T-cell (primary cell): ENCODE results near the gene CSGALNACT2. TPM values are rescaled to one million over a fixed set of nuclear protein-coding genes. Genes with fewer than 3 reads are reported as not detected.
A peak's percentile ranks its signal among the peaks of the same experiment; 100 is the strongest.

Experiments
- ATAC-seq, 4 experiments: fragments of 200-7000 bp in 3 of 4; fragments of 150-1000 bp in 1 of 4; cut with Tn5 transposase; replicated peaks in 1 of 4; 1 replicate in 3 of 4; 2 replicates in 1 of 4; pipeline ENCODE4 v1.10.0; 2021; ENCODE audit warnings: moderate library complexity in 3 of 4, mild to moderate bottlenecking in 2 of 4, moderate number of reproducible peaks in 1 of 4
- CTCF ChIA-PET, 2 donors: fragments of 300-600 bp; sonication (Branson Sonifier 250); formaldehyde crosslinking; loops; one replicate each; lab custom pipeline; 2022; ENCODE audit warnings: antibody characterized with exemption in 2 of 2; lab: Charles Lee
- POLR2A ChIA-PET, 2 donors: fragments of 300-600 bp; sonication (Branson Sonifier 250); formaldehyde crosslinking; loops; one replicate each; lab custom pipeline; 2022; ENCODE audit warnings: antibody characterized with exemption in 2 of 2; lab: Charles Lee
- DNase-seq, 35 experiments: peaks; one replicate each; pipeline versions ENCODE4 v3.0.0 to v3.0.0-alpha.2; 2013 to 2023
- H3K27ac ChIP-seq: one replicate; pipeline ENCODE4 v1.5.1; 2013; ENCODE audit warnings: low read length
- H3K27me3 ChIP-seq, 2 experiments: replicated peaks in 1 of 2; 1 replicate in 1 of 2; 2 replicates in 1 of 2; pipeline versions ENCODE4 v1.6.1 to v1.7.0; 2013; ENCODE audit warnings: low read length in 1 of 2, mixed read lengths in 1 of 2; ENCODE audit not compliant: control insufficient read depth in 2 of 2, insufficient read depth in 2 of 2; ENCODE audit errors: extremely low read depth in 1 of 2
- H3K36me3 ChIP-seq, 2 donors: 1 replicate in 1 of 2; 2 replicates in 1 of 2; pipeline versions ENCODE4 v1.6.1 to v1.7.0; 2013; ENCODE audit warnings: low read length in 1 of 2; ENCODE audit not compliant: control insufficient read depth in 2 of 2, insufficient read depth in 1 of 2; ENCODE audit errors: extremely low read depth in 1 of 2
- H3K4me1 ChIP-seq, 2 experiments: 1 replicate in 1 of 2; 2 replicates in 1 of 2; pipeline versions ENCODE4 v1.6.1 to v1.7.0; 2013; ENCODE audit warnings: low read length in 2 of 2, mixed read lengths in 1 of 2; ENCODE audit not compliant: insufficient read depth in 2 of 2, control insufficient read depth in 1 of 2; ENCODE audit errors: extremely low read depth in 1 of 2
- H3K4me3 ChIP-seq, 2 donors: 1 replicate in 1 of 2; 2 replicates in 1 of 2; pipeline versions ENCODE4 v1.5.1 to v1.7.0; 2013; ENCODE audit warnings: mild to moderate bottlenecking in 2 of 2, low read length in 1 of 2, moderate library complexity in 1 of 2; ENCODE audit not compliant: control insufficient read depth in 1 of 2; ENCODE audit errors: extremely low read depth in 1 of 2
- H3K9me3 ChIP-seq: 2 replicates; pipeline ENCODE4 v1.7.0; 2013
- H3K27ac Mint-ChIP-seq, 2 donors: one replicate each; pipeline ENCODE4 v1.8.0; 2020 to 2021; ENCODE audit warnings: mild to moderate bottlenecking in 2 of 2, mixed read lengths in 2 of 2
- H3K27me3 Mint-ChIP-seq, 2 donors: one replicate each; pipeline ENCODE4 v1.8.0; 2021 to 2022; ENCODE audit warnings: mixed read lengths in 2 of 2
- H3K36me3 Mint-ChIP-seq: one replicate; pipeline ENCODE4 v1.8.0; 2021; ENCODE audit warnings: mixed read lengths
- H3K4me1 Mint-ChIP-seq, 3 donors: one replicate each; pipeline ENCODE4 v1.8.0; 2020 to 2022; ENCODE audit warnings: mixed read lengths in 3 of 3, mild to moderate bottlenecking in 1 of 3
- H3K4me3 Mint-ChIP-seq, 3 donors: one replicate each; pipeline ENCODE4 v1.8.0; 2020 to 2022; ENCODE audit warnings: mild to moderate bottlenecking in 3 of 3, mixed read lengths in 3 of 3, moderate library complexity in 3 of 3
- H3K9me3 Mint-ChIP-seq, 3 donors: one replicate each; pipeline ENCODE4 v1.8.0; 2020 to 2022; ENCODE audit warnings: mixed read lengths in 3 of 3
- WGBS: methylation state at CpG from one replicate; pipeline ENCODE4 v1.1.5; 2013; ENCODE audit warnings: missing lambda C conversion rate; ENCODE audit not compliant: insufficient coverage; 5-methylcytosine and 5-hydroxymethylcytosine counted together
- total RNA-seq, 35 experiments: library from RNA in 6 of 35; stranded (reverse) in 6 of 35; fragments of 120-200 nt in 1 of 35; gene quantifications; one replicate each; pipeline versions ENCODE4 v1.2.1 to v1.2.4 and lab custom pipeline; 2013 to 2026

Gene CSGALNACT2
- total RNA-seq, 5 donors from 2014 or later (not counting 1 experiment from before 2014, with no cell fraction given): 36.5 to 46.1 (median 41.9) TPM

DNA sequence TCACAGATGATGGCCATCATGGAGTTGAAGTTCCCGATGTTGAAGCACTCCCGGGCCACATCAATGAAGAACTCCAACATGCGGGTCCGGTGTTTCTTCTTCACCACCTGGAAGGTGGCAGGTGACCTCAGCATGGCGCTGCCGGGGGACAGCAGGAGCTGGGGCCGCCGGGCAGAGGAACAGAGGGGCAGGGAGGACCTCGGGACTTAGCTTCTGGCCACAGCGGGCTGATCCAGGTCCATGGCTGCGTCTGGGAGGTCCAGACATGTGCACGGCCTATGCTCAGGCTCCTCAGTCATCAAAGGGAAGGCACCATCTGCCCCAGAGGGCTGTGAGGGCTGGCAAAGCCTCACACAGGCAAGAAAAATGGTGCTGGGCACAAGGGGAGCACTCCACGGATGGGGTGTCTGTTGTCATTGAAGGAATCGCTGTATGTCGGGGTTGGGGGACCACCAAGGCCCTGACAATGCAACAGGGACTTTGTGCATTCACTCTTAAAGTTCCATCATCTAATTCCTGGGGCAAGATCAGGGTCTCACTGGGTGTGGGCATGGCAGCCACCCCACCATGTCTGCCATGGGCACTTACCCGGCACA is 60.9 kb downstream of the CSGALNACT2 start:
- ChIA-PET POLR2A (no interaction called here), CTCF (no interaction called here)
- Histone ChIP-seq H3K27ac (no peak overlapping the region), H3K9me3 (no peaks in the 10 kb centered on the region), H3K36me3 (peaks cover 0 to 6% of the 10 kb centered on the region in 2 donors), H3K27me3 (no peaks in the 10 kb centered on the region), H3K4me1 (peaks cover 0 to 21% of the 10 kb centered on the region in 2 experiments), H3K4me3 (no peak overlapping the region)
- Mint-ChIP-seq H3K36me3 (peaks cover 2% of the 10 kb centered on the region), H3K27ac (no peak overlapping the region), H3K27me3 (no peaks in the 10 kb centered on the region), H3K4me1 (peaks cover 5 to 7% (median 7%) of the 10 kb centered on the region in 3 donors), H3K9me3 (no peaks in the 10 kb centered on the region), H3K4me3 (no peak overlapping the region)
- DNase-seq (peak in 2 of 35 experiments; percentile 4 to 11), ATAC-seq (no peak)
- 91% methylated on average over 16 of the region's 16 CpGs for WGBS

DNA sequence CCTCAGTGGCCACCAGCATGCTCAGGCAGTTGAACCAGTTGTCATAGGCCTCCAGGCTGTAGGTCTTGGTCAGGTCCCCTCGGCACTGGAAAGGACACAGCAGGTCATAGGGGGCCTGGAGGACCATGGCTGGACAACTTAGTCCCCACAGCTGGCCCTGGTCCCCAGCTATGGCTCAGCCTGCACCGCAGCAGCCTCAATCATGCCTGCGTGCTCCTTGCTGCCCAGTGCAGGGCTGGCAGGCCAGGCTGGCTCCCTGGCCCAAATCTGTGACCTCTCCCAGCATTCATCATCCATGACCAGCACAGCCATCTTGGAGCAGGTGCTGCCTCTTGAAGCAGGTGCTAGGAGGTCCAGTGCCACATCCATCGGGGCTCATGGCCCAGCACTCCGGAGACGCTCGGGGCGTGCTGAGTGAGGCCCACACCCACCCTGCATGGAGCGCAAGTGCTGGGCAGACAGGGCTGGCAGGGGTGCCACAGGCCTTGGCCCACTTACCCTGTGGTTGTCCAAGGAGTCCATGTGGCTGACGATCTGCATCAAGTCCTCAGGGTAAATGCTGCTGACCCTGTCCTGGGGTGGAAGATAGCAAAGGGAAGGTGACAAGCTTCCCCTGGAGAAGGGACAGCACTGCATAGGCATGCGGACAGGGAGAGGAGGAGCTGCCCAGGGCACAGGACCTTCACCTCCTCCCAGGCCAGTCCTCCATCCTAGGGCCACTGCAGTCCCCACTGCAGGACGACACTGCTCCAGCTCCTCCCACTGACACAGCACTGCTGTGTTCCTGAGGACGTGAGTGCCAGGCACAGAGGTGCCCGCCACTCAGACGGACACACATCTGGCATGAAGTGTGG is 61.7 kb downstream of the CSGALNACT2 start:
- H3K27me3 ChIP-seq: no peaks in the 10 kb centered on the region
- DNase-seq: peak in 1 of 35 experiments; percentile 4
- no peak overlapping the region for H3K27ac ChIP-seq
- peaks cover 5 to 7% (median 7%) of the 10 kb centered on the region in 3 donors for H3K4me1 Mint-ChIP-seq
- ChIA-PET CTCF (no interaction called here), POLR2A (no interaction called here)
- H3K36me3 ChIP-seq: peaks cover 0 to 6% of the 10 kb centered on the region in 2 donors
- H3K36me3 Mint-ChIP-seq: peaks cover 2% of the 10 kb centered on the region
- H3K9me3 ChIP-seq: no peaks in the 10 kb centered on the region
- H3K9me3 Mint-ChIP-seq: no peaks in the 10 kb centered on the region
- H3K4me1 ChIP-seq: peaks cover 0 to 25% of the 10 kb centered on the region in 2 experiments
- H3K4me3 ChIP-seq: no peak overlapping the region
- no peak for ATAC-seq
- no peaks in the 10 kb centered on the region for H3K27me3 Mint-ChIP-seq
- no peak overlapping the region for H3K27ac Mint-ChIP-seq
- WGBS: 96% methylated on average over 13 of the region's 15 CpGs
- no peak overlapping the region for H3K4me3 Mint-ChIP-seq

DNA sequence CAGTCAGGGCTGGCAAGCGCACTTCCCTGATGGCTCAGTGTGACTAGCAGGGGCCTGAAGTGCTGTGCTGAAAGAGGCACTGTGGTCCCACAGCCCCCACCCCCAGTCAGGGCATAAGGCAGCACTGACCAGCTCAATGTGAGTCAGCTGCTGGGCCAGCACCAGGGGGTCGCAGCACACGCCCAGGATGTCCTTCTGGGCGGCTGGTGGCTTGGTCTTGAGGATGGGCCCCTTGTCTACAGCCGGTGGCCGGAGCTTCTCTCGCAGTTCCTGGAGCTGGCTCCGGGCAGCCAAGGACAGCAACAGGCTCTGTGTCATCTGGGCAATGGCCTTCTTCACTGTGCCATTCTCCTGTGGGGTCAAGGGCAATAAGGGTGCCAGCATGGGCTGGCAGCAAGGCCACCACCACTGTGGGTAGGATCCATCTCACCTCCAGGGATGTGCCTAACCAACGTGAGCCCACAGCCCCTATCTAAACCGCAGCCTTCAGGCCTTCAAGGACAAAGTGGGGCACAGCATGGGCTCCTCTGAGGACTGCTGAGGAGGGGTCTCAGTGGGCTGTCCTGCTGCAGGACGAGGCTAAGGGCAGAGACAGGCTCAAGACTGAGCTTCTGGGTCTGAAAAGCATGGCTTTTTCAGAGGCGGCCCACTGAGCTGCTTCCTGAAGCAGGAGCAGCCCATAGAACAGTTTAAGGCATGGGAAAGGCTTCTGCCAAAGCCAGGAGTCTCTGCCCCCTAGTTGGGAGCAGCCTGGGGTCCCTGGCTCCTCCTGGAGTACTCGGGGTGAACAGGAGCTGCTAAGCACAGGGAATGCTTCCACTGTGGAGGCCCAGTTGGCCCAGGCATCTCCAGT is 62.5 kb downstream of the CSGALNACT2 start:
- Mint-ChIP-seq H3K9me3 (no peaks in the 10 kb centered on the region), H3K27ac (no peak overlapping the region), H3K36me3 (peaks cover 2% of the 10 kb centered on the region), H3K4me3 (peak overlapping the region in 2 of 3 donors; percentile 17 to 28), H3K4me1 (peaks cover 7 to 9% (median 8%) of the 10 kb centered on the region in 3 donors), H3K27me3 (no peaks in the 10 kb centered on the region)
- DNase-seq (peak in 1 of 35 experiments; percentile 23), ATAC-seq (no peak)
- H3K4me1 ChIP-seq: peaks cover 0 to 33% of the 10 kb centered on the region in 2 experiments
- H3K27me3 ChIP-seq: no peaks in the 10 kb centered on the region
- POLR2A ChIA-PET: interaction anchor here in 1 of 2 donors (0.6 kb wide), 1 partner anchor 61 kb away, joined by 3 read pairs; no protein-coding TSS in a partner anchor
- CTCF ChIA-PET: no interaction called here
- peaks cover 0 to 6% of the 10 kb centered on the region in 2 donors for H3K36me3 ChIP-seq
- H3K27ac ChIP-seq: no peak overlapping the region
- 88% methylated on average over 11 of the region's 13 CpGs for WGBS
- H3K4me3 ChIP-seq: no peak overlapping the region
- H3K9me3 ChIP-seq: no peaks in the 10 kb centered on the region

DNA sequence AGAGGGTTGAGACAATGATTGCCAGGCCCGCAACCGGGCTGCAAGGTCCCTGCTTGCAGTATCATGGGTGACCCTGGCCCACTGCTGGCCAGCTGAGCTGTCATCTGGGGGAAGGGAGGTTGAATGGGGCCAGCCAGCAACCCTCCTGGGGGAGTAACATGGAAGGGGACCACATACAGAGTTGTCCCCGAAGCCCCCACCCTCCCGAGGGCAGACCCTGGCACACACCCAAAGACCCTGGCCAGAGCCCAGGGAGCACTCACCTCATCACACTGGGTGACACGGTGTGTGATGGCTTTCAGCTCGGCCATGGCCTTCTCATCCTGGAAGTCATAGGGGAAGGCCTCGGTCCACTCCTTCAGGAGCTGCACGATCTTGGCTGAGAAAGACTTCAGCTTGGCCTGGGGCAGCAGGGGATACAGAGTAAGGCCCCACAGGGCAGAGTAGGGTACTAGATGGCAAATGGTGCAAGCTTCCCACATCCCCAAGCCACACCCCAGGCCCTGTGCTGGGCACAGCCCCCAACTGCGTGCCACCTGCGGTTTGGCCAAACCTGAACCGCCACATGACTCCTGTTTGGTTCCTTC is 63.4 kb downstream of the CSGALNACT2 start:
- DNase-seq: peak in 2 of 35 experiments; percentile 5 to 22
- Histone ChIP-seq H3K4me1 (peaks cover 0 to 35% of the 10 kb centered on the region in 2 experiments), H3K27ac (no peak overlapping the region), H3K9me3 (no peaks in the 10 kb centered on the region), H3K4me3 (peak overlapping the region in 1 of 2 donors; percentile 66), H3K36me3 (peaks cover 0 to 6% of the 10 kb centered on the region in 2 donors), H3K27me3 (no peaks in the 10 kb centered on the region)
- no peaks in the 10 kb centered on the region for H3K27me3 Mint-ChIP-seq
- H3K4me3 Mint-ChIP-seq: peak overlapping the region in 2 of 3 donors; percentile 79 to 81
- 95% methylated on average over 4 of the region's 11 CpGs for WGBS
- peaks cover 2% of the 10 kb centered on the region for H3K36me3 Mint-ChIP-seq
- peaks cover 7 to 9% (median 8%) of the 10 kb centered on the region in 3 donors for H3K4me1 Mint-ChIP-seq
- H3K27ac Mint-ChIP-seq: no peak overlapping the region
- no peaks in the 10 kb centered on the region for H3K9me3 Mint-ChIP-seq
- ChIA-PET CTCF (interaction anchor here (0.6 to 1.5 kb wide), 9 partner anchors 12 to 260 kb away, joined by 3 to 7 read pairs (median 4); no protein-coding TSS in a partner anchor), POLR2A (interaction anchor here in 1 of 2 donors (0.6 kb wide), 1 partner anchor 62 kb away, joined by 3 read pairs; no protein-coding TSS in a partner anchor)
- ATAC-seq: no peak

DNA sequence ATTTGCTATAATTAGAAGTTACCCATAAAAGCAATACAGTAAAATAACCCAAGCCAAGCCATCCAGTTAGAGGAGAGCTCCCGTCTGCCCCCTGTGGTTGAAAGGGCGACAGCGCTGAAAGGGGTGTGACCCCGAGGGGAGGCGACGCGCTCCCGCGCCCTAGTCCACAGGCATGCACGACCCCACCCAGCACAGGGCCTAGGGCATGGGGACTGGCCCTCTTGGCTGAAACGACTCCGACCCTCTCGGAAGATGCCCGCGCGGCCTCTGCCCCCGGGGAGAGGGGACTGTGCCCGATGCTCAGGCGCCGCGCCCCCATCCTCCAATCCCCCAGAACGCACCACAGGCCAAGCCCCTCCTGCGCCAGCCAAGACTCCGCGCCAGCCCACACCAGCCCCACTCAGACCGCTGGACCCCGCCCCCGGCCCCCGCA is 64.0 kb downstream of the CSGALNACT2 start:
- Histone ChIP-seq H3K36me3 (peaks cover 0 to 6% of the 10 kb centered on the region in 2 donors), H3K27ac (no peak overlapping the region), H3K4me1 (peaks cover 0 to 35% of the 10 kb centered on the region in 2 experiments), H3K27me3 (no peaks in the 10 kb centered on the region), H3K9me3 (no peaks in the 10 kb centered on the region), H3K4me3 (peak overlapping the region; percentile 54 to 66)
- H3K27me3 Mint-ChIP-seq: no peaks in the 10 kb centered on the region
- H3K9me3 Mint-ChIP-seq: no peaks in the 10 kb centered on the region
- H3K4me1 Mint-ChIP-seq: peaks cover 7 to 9% (median 8%) of the 10 kb centered on the region in 3 donors
- ChIA-PET POLR2A (no interaction called here), CTCF (interaction anchor here (0.5 to 1.5 kb wide), 12 partner anchors 9 to 259 kb away, joined by 3 to 7 read pairs (median 3); no protein-coding TSS in a partner anchor)
- DNase-seq (peak in 33 of 35 experiments; percentile 28 to 65 (median 49)), ATAC-seq (peak; percentile 59 to 69 (median 63))
- peak overlapping the region; percentile 73 to 81 (median 79) for H3K4me3 Mint-ChIP-seq
- no peak overlapping the region for H3K27ac Mint-ChIP-seq
- peaks cover 2% of the 10 kb centered on the region for H3K36me3 Mint-ChIP-seq
- WGBS: 5% methylated on average over 26 of the region's 29 CpGs
